Stimulated activated CD4-positive, alpha-beta T cell treated with anti-CD3 and anti-CD28 coated beads, TNF-alpha, amount 100 ng/mL, for 48 hours (primary cell): ENCODE measurements around the gene FBXL15.

Experiments
- DNase-seq, 3 donors: peaks; one replicate each; pipeline ENCODE4 v3.0.0-alpha.2; 2020; ENCODE audit warnings: low read depth in 3 of 3

FBXL15 gene

GRCh38 chr10:102455893-102456471 lies 35.3 kb downstream of the FBXL15 start:
- DNase-seq = no peak

- no peak for DNase-seq
Measured at GRCh38 chr10:102457591-102458150, 37.0 kb downstream of the FBXL15 start.

- no peak for DNase-seq
Measured at GRCh38 chr10:102458656-102459055, 38.0 kb downstream of the FBXL15 start.

GRCh38 chr10:102460836-102461186 lies 40.2 kb downstream of the FBXL15 start:
- no peak for DNase-seq

- DNase-seq = peak; percentile 86 to 96 (median 89)
Measured at GRCh38 chr10:102461187-102462054, 40.8 kb downstream of the FBXL15 start.

GRCh38 chr10:102462512-102463054 lies 41.9 kb downstream of the FBXL15 start:
- no peak for DNase-seq

GRCh38 chr10:102463983-102464382 lies 43.3 kb downstream of the FBXL15 start:
- no peak for DNase-seq

GRCh38 chr10:102465466-102465865 lies 44.8 kb downstream of the FBXL15 start:
- DNase-seq = no peak

GRCh38 chr10:102467318-102467717 lies 46.7 kb downstream of the FBXL15 start:
- no peak for DNase-seq

- no peak for DNase-seq
Measured at GRCh38 chr10:102467971-102468438, 47.4 kb downstream of the FBXL15 start.

- DNase-seq = no peak
Measured at GRCh38 chr10:102468683-102469082, 48.0 kb downstream of the FBXL15 start.

- no peak for DNase-seq
Measured at GRCh38 chr10:102470579-102471546, 50.2 kb downstream of the FBXL15 start.
